Daoy (cell line): ENCODE results near the gene CALHM5. TPM values are rescaled to one million over a fixed set of nuclear protein-coding genes. Genes with fewer than 3 reads are reported as not detected.

ENCODE experiments used
- total RNA-seq: library from RNA; depleted of rRNA; stranded (reverse); fragments of >200 nt; shearing (Covaris generic); gene quantifications from 2 replicates; pipeline ENCODE4 v1.2.3, GENCODE V29; 2014; rRNA removed

The CALHM5 gene
- total RNA-seq, 1 experiment from 2014 or later = 2.7 TPM

Other genes with a start within 250 kb of the CALHM5 start
- gene TSPYL1, start 231.7 kb upstream of the CALHM5 start, total RNA-seq = 36.9 and 41.2 TPM in 2 replicates
- gene DSE, start 140.7 kb upstream of the CALHM5 start, total RNA-seq = 29.5 and 42.6 TPM in 2 replicates
- 6.0 and 11.7 TPM in 2 replicates for gene CALHM6, start 50.3 kb upstream of the CALHM5 start, total RNA-seq
- not detected in 2 replicates for gene TRAPPC3L, start 34.0 kb downstream of the CALHM5 start, total RNA-seq
- gene CALHM4, start 42.1 kb downstream of the CALHM5 start, total RNA-seq = not detected in 2 replicates
- 39.0 and 51.6 TPM in 2 replicates for gene RWDD1, start 59.9 kb downstream of the CALHM5 start, total RNA-seq
- gene RSPH4A, start 104.8 kb downstream of the CALHM5 start, total RNA-seq = under 0.01 TPM in 1 of 2 replicates, not detected in the other
- 16.7 and 21.0 TPM in 2 replicates for gene ZUP1, start 157.1 kb downstream of the CALHM5 start, total RNA-seq
- gene KPNA5, start 169.6 kb downstream of the CALHM5 start, total RNA-seq = 10.5 and 16.7 TPM in 2 replicates